Smooth muscle cell (in vitro differentiated cells): ENCODE results near the gene MYT1. TPM values are rescaled to one million over a fixed set of nuclear protein-coding genes. Genes with fewer than 3 reads are reported as not detected.

Source experiments
- DNase-seq: peaks from one replicate; lab custom pipeline; 2025; ENCODE audit not compliant: unreplicated experiment; lab: John Stamatoyannopoulos, UW
- H2AFZ ChIP-seq: fragments of 200-600 bp; sonication (generic); 2 replicates; pipeline ENCODE4 v1.6.0; 2016; ENCODE audit warnings: antibody characterized with exemption, low read depth, mild to moderate bottlenecking
- H3F3A ChIP-seq: fragments of 200-600 bp; sonication (generic); 2 replicates; pipeline ENCODE4 v1.6.0; 2017; ENCODE audit warnings: antibody characterized with exemption, low read depth
- H3K27ac ChIP-seq: fragments of 200-600 bp; sonication (generic); 2 replicates; pipeline ENCODE4 v1.5.1; 2016; ENCODE audit warnings: low read depth, mild to moderate bottlenecking
- H3K27me3 ChIP-seq: fragments of 200-600 bp; sonication (generic); 2 replicates; pipeline ENCODE4 v1.6.1; 2016; ENCODE audit warnings: low read depth, mild to moderate bottlenecking
- H3K36me3 ChIP-seq: fragments of 200-600 bp; sonication (generic); 2 replicates; pipeline ENCODE4 v1.5.1; 2016; ENCODE audit warnings: low read depth
- H3K4me1 ChIP-seq: fragments of 200-600 bp; sonication (generic); 2 replicates; pipeline ENCODE4 v1.5.1; 2016; ENCODE audit warnings: low read depth
- H3K4me2 ChIP-seq: fragments of 200-600 bp; sonication (generic); 2 replicates; pipeline ENCODE4 v1.6.0; 2016; ENCODE audit warnings: mild to moderate bottlenecking
- H3K4me3 ChIP-seq: fragments of 200-600 bp; sonication (generic); 2 replicates; pipeline ENCODE4 v1.5.1; 2016; ENCODE audit warnings: mild to moderate bottlenecking
- H3K79me2 ChIP-seq: fragments of 200-600 bp; sonication (generic); 2 replicates; pipeline ENCODE4 v1.6.0; 2016; ENCODE audit warnings: low read depth, mild to moderate bottlenecking
- H3K9ac ChIP-seq: fragments of 200-600 bp; sonication (generic); 2 replicates; pipeline ENCODE4 v1.6.0; 2016; ENCODE audit warnings: low read depth
- H3K9me3 ChIP-seq: fragments of 200-600 bp; sonication (generic); replicated peaks from 2 replicates; pipeline ENCODE4 v1.5.1; 2016; ENCODE audit warnings: low read depth
- H4K20me1 ChIP-seq: fragments of 200-600 bp; sonication (generic); 2 replicates; pipeline ENCODE4 v1.6.0; 2016; ENCODE audit warnings: low read depth
- WGBS: methylation state at CpG from one replicate; pipeline ENCODE4 v1.1.7; 2016; ENCODE audit warnings: low lambda C conversion rate; 5-methylcytosine and 5-hydroxymethylcytosine counted together
- polyA plus RNA-seq: library from polyadenylated mRNA; unstranded; fragments of >200 nt; fragmentation: Nextera tagmentation; extraction: Ambion mirVana; gene quantifications from 2 replicates; pipeline ENCODE4 v1.2.1, GENCODE V29; 2016
- total RNA-seq: library from RNA; depleted of rRNA; stranded (reverse); fragments of >200 nt; gene quantifications from 2 replicates; pipeline ENCODE4 v1.2.3, GENCODE V29; 2014
- TF ChIP-seq, protein P1 (sequence below): fragments of 200-600 bp; sonication (generic); IDR thresholded peaks from 2 replicates; pipeline ENCODE4 v1.5.1; 2017; ENCODE audit warnings: borderline replicate concordance, mild to moderate bottlenecking, antibody characterized with exemption; ENCODE audit not compliant: insufficient read depth, poor library complexity, severe bottlenecking

MYT1 gene
- total and polyA plus RNA-seq, 2 experiments from 2014 or later = 0.09 TPM; not detected in 1

DNA sequence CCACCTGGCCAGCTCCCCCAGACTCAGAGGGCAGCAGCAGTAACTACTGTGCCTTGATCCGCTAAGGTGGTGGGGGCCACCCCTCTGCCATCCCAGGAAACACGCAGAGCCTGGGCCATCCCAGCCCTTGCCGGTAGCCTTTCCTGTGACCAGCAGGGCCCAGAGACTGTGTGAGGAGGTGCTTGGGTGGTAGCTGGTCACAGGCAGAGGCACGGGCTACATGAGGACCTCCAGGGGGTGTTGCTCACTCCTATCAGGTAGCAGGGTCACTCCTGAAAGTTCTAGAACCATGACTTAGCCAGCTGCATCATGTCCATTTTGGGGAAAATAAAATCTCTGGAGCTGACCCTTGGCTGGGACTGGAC lies 114.0 kb downstream of the MYT1 start:
- no peaks in the 10 kb centered on the region for H3K79me2 ChIP-seq
- WGBS = 93% methylated on average over 4 of the region's 4 CpGs
- no peak for DNase-seq
- no peaks in the 10 kb centered on the region for H3K9me3 ChIP-seq
- no peaks in the 10 kb centered on the region for H3K27me3 ChIP-seq
- H2AFZ ChIP-seq = no peak overlapping the region
- H3K4me1 ChIP-seq = peaks cover 5% of the 10 kb centered on the region
- peaks cover 21% of the 10 kb centered on the region for H3F3A ChIP-seq
- TF ChIP-seq, protein P1, sequence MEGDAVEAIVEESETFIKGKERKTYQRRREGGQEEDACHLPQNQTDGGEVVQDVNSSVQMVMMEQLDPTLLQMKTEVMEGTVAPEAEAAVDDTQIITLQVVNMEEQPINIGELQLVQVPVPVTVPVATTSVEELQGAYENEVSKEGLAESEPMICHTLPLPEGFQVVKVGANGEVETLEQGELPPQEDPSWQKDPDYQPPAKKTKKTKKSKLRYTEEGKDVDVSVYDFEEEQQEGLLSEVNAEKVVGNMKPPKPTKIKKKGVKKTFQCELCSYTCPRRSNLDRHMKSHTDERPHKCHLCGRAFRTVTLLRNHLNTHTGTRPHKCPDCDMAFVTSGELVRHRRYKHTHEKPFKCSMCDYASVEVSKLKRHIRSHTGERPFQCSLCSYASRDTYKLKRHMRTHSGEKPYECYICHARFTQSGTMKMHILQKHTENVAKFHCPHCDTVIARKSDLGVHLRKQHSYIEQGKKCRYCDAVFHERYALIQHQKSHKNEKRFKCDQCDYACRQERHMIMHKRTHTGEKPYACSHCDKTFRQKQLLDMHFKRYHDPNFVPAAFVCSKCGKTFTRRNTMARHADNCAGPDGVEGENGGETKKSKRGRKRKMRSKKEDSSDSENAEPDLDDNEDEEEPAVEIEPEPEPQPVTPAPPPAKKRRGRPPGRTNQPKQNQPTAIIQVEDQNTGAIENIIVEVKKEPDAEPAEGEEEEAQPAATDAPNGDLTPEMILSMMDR = no peak
- H3K4me2 ChIP-seq = no peak overlapping the region
- no peaks in the 10 kb centered on the region for H3K36me3 ChIP-seq
- H4K20me1 ChIP-seq = no peaks in the 10 kb centered on the region
- H3K27ac ChIP-seq = no peak overlapping the region
- no peak overlapping the region for H3K4me3 ChIP-seq
- no peak overlapping the region for H3K9ac ChIP-seq

DNA sequence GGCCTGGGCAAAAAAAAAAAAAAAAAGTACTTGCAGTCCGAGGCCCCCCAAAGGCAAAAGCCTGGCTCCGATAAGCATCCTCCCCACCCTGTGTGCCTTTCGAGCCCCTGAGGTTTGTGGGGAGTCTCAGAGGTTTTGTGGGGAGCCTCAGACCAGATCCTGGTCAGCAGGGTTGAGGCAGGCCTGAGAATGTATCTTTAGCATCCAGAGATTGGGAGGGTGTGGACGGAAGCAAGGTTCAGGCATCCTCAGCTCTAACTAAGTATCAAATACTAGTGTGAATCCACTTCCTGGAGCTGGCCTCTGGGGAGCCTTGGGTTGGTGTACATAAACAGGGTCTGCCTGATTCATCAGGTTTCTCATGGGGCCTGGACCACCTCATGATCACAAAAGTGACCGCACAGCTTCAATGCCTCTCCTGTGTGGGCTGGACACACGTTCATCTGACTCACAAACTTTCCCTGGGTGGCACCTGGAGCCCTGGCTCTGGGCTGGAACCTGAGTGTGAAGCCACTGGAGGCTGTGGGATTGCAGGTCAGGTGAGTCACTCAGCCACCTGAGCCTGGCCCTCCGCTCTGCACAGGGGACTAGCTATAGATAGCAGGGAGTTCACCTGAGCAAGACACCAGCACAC lies 115.7 kb downstream of the MYT1 start:
- H3K9me3 ChIP-seq = no peaks in the 10 kb centered on the region
- no peak overlapping the region for H3K4me3 ChIP-seq
- H3K36me3 ChIP-seq = no peaks in the 10 kb centered on the region
- H3K27ac ChIP-seq = no peak overlapping the region
- DNase-seq = no peak
- H3K27me3 ChIP-seq = no peaks in the 10 kb centered on the region
- no peaks in the 10 kb centered on the region for H4K20me1 ChIP-seq
- TF ChIP-seq, protein P1 = no peak
- peaks cover 8% of the 10 kb centered on the region for H3F3A ChIP-seq
- no peak overlapping the region for H3K9ac ChIP-seq
- H3K79me2 ChIP-seq = no peaks in the 10 kb centered on the region
- H3K4me1 ChIP-seq = peaks cover 5% of the 10 kb centered on the region
- no peak overlapping the region for H2AFZ ChIP-seq
- no peak overlapping the region for H3K4me2 ChIP-seq
- WGBS = 90% methylated on average over 7 of the region's 7 CpGs

DNA sequence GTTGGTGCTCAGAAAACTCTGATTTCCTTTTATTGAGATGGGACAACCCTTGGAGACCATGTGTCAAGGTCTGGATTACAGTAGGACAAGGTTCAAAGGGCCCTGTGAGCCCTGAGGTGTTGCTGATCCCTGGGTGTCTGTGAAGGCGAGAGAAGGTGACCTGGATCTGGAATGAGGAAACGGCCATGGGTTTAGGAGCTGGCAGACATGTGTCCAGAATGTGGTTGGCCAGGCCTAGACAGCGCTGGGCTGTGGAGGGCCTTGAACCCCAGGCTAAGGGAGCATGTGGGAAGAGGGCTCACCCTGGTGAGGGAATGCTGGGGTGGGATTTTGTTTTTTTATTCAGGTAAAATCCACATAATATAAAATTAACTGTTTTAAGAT lies 116.2 kb downstream of the MYT1 start:
- Histone ChIP-seq H3K4me2 (no peak overlapping the region), H3K27ac (no peak overlapping the region), H2AFZ (no peak overlapping the region), H3K9me3 (no peaks in the 10 kb centered on the region), H3K4me3 (no peak overlapping the region), H3K9ac (no peak overlapping the region), H3K27me3 (no peaks in the 10 kb centered on the region), H3K4me1 (peaks cover under 1% of the 10 kb centered on the region), H3K79me2 (no peaks in the 10 kb centered on the region), H3K36me3 (no peaks in the 10 kb centered on the region), H3F3A (peaks cover 7% of the 10 kb centered on the region), H4K20me1 (no peaks in the 10 kb centered on the region)
- DNase-seq = no peak
- 92% methylated on average over 3 of the region's 3 CpGs for WGBS
- TF ChIP-seq, protein P1 = no peak

GRCh38 chr20:64283646-64284045 lies 119.4 kb downstream of the MYT1 start:
- Histone ChIP-seq H3K36me3 (no peaks in the 10 kb centered on the region), H3K4me2 (no peak overlapping the region), H3K4me1 (no peaks in the 10 kb centered on the region), H2AFZ (no peak overlapping the region), H3K4me3 (no peak overlapping the region), H3F3A (no peaks in the 10 kb centered on the region), H3K27ac (no peak overlapping the region), H3K27me3 (no peaks in the 10 kb centered on the region), H3K79me2 (no peaks in the 10 kb centered on the region), H3K9ac (no peak overlapping the region), H4K20me1 (no peaks in the 10 kb centered on the region), H3K9me3 (no peaks in the 10 kb centered on the region)
- TF ChIP-seq, protein P1 = no peak
- DNase-seq = no peak
- WGBS = 81% methylated on average over 4 of the region's 4 CpGs
